Loucy (cell line): ENCODE results near the gene DNASE2.

Source experiments
- CTCF ChIP-seq: fragments of 200-600 bp; sonication (generic); conservative IDR thresholded peaks from 2 replicates; pipeline ENCODE4 v1.5.1; 2014; ENCODE audit warnings: mild to moderate bottlenecking, antibody characterized with exemption, low read length
- EZH2phosphoT487 ChIP-seq: fragments of 200-600 bp; IDR thresholded peaks from 2 replicates; pipeline ENCODE4 v1.6.1; 2018; ENCODE audit warnings: antibody characterized with exemption, mild to moderate bottlenecking, moderate library complexity, borderline replicate concordance

- no peak for TF ChIP-seq CTCF
- TF ChIP-seq EZH2phosphoT487: no peak
Observed at GRCh38 chr19:12913011-12913561, 31.8 kb upstream of the DNASE2 start.
